IPS-20b (cell line): ENCODE results near the gene GYS2.

ENCODE experiments used
- H3K27ac ChIP-seq: one replicate; pipeline ENCODE4 v1.5.1; 2013; ENCODE audit warnings: low read length
- H3K27me3 ChIP-seq: 2 replicates; pipeline ENCODE4 v1.6.1; 2013; ENCODE audit warnings: mild to moderate bottlenecking, low read length, inconsistent platforms; ENCODE audit not compliant: insufficient read depth
- H3K36me3 ChIP-seq: 2 replicates; pipeline ENCODE4 v1.6.1; 2013; ENCODE audit warnings: low read depth, mild to moderate bottlenecking, inconsistent platforms, low read length, moderate library complexity; ENCODE audit not compliant: insufficient read depth
- H3K4me1 ChIP-seq: 2 replicates; pipeline ENCODE4 v1.6.1; 2013; ENCODE audit warnings: mild to moderate bottlenecking, control low read depth, inconsistent platforms, low read length, moderate library complexity; ENCODE audit not compliant: insufficient read depth
- H3K4me3 ChIP-seq: 2 replicates; pipeline ENCODE4 v1.5.1; 2013; ENCODE audit warnings: mild to moderate bottlenecking, low read length, inconsistent platforms
- H3K9ac ChIP-seq: 2 replicates; pipeline ENCODE4 v1.6.1; 2013; ENCODE audit warnings: low read depth, mild to moderate bottlenecking, inconsistent platforms, low read length, moderate library complexity
- H3K9me3 ChIP-seq: 2 replicates; pipeline ENCODE4 v1.6.1; 2013; ENCODE audit warnings: mild to moderate bottlenecking, low read depth, low read length, inconsistent platforms; ENCODE audit not compliant: insufficient read depth

Gene GYS2

GRCh38 chr12:21634245-21634644 is 29.6 kb upstream of the GYS2 start:
- peaks cover 61% of the 10 kb centered on the region for H3K36me3 ChIP-seq
- no peaks in the 10 kb centered on the region for H3K27me3 ChIP-seq
- no peaks in the 10 kb centered on the region for H3K4me1 ChIP-seq
- H3K27ac ChIP-seq = no peak overlapping the region
- H3K9me3 ChIP-seq = no peaks in the 10 kb centered on the region
- no peak overlapping the region for H3K4me3 ChIP-seq
- H3K9ac ChIP-seq = no peak overlapping the region

DNA sequence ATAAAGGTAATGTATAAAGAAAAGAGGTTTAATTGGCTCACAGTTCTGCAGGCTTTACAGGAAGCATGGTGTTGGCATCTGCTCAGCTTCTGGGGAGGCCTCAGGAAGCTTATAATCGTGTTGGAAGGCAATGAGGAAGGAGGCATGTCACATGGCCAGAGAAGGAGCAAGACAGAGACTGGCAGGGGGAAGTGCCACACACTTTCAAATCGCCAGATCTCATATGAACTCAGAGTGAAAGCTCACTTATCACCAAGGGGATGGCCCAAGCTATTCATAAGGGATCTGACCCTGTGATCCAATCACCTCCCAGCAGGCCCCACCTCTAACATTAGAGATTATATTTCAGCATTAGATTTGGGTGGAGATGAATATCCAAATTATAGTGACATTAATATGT is 26.7 kb upstream of the GYS2 start:
- H3K36me3 ChIP-seq = peaks cover 33% of the 10 kb centered on the region
- no peaks in the 10 kb centered on the region for H3K4me1 ChIP-seq
- no peak overlapping the region for H3K9ac ChIP-seq
- no peak overlapping the region for H3K27ac ChIP-seq
- no peaks in the 10 kb centered on the region for H3K27me3 ChIP-seq
- H3K9me3 ChIP-seq = no peaks in the 10 kb centered on the region
- no peak overlapping the region for H3K4me3 ChIP-seq

- peaks cover 5% of the 10 kb centered on the region; the same call in 1 of the 2 replicates for H3K36me3 ChIP-seq
- H3K4me3 ChIP-seq = no peak overlapping the region
- H3K4me1 ChIP-seq = no peaks in the 10 kb centered on the region
- no peak overlapping the region for H3K9ac ChIP-seq
- H3K9me3 ChIP-seq = no peaks in the 10 kb centered on the region
- no peaks in the 10 kb centered on the region for H3K27me3 ChIP-seq
- H3K27ac ChIP-seq = no peak overlapping the region
These were observed 23.3 kb upstream of the GYS2 start for GRCh38 chr12:21627924-21628323.

- Histone ChIP-seq H3K27ac (no peak overlapping the region), H3K4me3 (no peak overlapping the region)
These were observed 13.9 kb upstream of the GYS2 start for GRCh38 chr12:21618566-21618965.

DNA sequence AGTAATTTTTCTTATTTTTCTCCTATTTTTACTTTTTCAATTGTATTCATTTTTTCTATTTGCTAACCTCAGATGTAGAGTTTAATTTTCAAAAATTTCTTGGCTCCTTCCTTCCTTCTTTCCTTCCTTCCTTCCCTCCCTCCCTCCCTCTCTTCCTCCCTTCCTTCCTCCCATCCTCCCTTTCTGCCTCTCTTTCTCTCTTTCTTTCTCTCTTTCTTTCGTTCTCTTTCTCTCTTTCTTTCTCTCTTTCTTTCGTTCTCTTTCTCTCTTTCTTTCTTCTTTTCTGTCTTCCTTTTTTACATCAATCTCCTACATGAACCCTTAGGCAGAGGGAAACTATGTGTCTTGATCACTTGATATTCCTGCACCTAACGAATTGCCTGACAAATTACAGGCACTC is 12.4 kb upstream of the GYS2 start:
- no peaks in the 10 kb centered on the region for H3K36me3 ChIP-seq
- H3K27me3 ChIP-seq = no peaks in the 10 kb centered on the region
- no peaks in the 10 kb centered on the region for H3K9me3 ChIP-seq
- no peaks in the 10 kb centered on the region for H3K4me1 ChIP-seq
- H3K9ac ChIP-seq = no peak overlapping the region
- H3K4me3 ChIP-seq = no peak overlapping the region
- H3K27ac ChIP-seq = no peak overlapping the region

More at GRCh38 chr12:21618566-21618965, 13.9 kb upstream of the GYS2 start:
- no peaks in the 10 kb centered on the region for H3K27me3 ChIP-seq
- no peak overlapping the region for H3K9ac ChIP-seq
- H3K9me3 ChIP-seq = no peaks in the 10 kb centered on the region
- H3K36me3 ChIP-seq = no peaks in the 10 kb centered on the region
- H3K4me1 ChIP-seq = no peaks in the 10 kb centered on the region

DNA sequence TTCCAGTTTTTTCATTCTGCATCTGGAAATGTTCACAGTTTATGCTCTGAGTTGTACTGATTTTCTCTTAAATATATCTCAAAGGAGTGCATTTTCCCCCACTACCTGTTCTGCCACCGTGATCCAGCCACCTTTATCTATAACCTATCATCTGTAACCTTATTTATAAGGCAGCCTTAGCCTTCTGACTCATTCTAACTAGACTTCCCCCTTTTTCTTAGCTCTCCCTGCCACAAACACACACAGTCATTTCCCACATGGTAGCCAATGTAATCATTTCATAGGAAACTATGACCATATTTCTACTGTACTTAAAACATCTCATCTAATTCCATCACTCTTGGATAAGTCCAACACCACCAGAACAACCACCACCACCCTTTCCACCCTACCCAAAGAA is 10.8 kb upstream of the GYS2 start:
- Histone ChIP-seq H3K9ac (no peak overlapping the region), H3K27ac (no peak overlapping the region), H3K27me3 (no peaks in the 10 kb centered on the region), H3K4me1 (no peaks in the 10 kb centered on the region), H3K9me3 (no peaks in the 10 kb centered on the region), H3K36me3 (no peaks in the 10 kb centered on the region), H3K4me3 (no peak overlapping the region)

DNA sequence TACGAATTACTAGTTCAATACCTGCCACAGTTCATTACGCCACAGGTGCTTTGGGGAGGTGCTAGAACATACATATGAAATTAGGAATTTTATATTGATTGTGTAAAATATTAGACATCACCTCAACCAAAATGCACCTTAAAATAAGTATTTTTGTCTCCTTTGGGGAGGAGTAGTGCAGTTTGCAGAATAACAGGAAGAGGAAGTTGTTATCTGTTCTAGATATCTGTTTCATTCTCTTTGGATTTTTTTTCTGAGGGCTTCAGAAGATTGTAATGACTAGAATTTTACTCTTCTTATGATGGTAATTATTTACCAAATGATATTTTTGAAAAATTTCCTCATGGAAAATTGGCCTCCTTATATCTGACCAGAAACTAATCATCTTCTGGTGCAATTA is 9.9 kb upstream of the GYS2 start:
- no peaks in the 10 kb centered on the region for H3K27me3 ChIP-seq
- H3K9ac ChIP-seq = no peak overlapping the region
- no peak overlapping the region for H3K4me3 ChIP-seq
- no peak overlapping the region for H3K27ac ChIP-seq
- no peaks in the 10 kb centered on the region for H3K36me3 ChIP-seq
- no peaks in the 10 kb centered on the region for H3K9me3 ChIP-seq
- no peaks in the 10 kb centered on the region for H3K4me1 ChIP-seq

GRCh38 chr12:21613931-21614330 is 9.3 kb upstream of the GYS2 start:
- Histone ChIP-seq H3K4me3 (no peak overlapping the region), H3K4me1 (no peaks in the 10 kb centered on the region), H3K27ac (no peak overlapping the region), H3K9me3 (no peaks in the 10 kb centered on the region), H3K9ac (no peak overlapping the region), H3K27me3 (no peaks in the 10 kb centered on the region), H3K36me3 (no peaks in the 10 kb centered on the region)

DNA sequence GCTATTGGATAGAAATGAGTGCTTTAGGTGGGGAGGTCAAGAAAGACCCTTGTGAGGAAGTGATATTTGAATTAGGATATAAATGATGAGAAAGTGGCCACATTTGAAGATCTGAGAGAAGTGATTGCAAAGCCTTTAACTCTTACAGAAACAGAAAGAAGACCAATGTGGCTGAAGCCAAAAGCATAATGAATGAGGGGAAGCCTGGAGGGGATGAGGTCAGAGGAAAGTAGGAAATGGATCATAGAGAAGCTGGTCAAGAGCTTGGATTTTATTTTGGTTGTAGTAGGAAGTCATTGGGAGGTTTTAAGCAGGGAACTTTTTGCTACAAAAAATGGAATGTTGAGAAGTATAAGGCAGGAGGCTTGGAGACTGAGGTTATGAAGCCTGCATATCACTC is 3.5 kb upstream of the GYS2 start:
- H3K9ac ChIP-seq = no peak overlapping the region
- H3K4me3 ChIP-seq = no peak overlapping the region
- no peaks in the 10 kb centered on the region for H3K4me1 ChIP-seq
- H3K27me3 ChIP-seq = no peaks in the 10 kb centered on the region
- no peak overlapping the region for H3K27ac ChIP-seq
- no peaks in the 10 kb centered on the region for H3K36me3 ChIP-seq
- H3K9me3 ChIP-seq = no peaks in the 10 kb centered on the region

DNA sequence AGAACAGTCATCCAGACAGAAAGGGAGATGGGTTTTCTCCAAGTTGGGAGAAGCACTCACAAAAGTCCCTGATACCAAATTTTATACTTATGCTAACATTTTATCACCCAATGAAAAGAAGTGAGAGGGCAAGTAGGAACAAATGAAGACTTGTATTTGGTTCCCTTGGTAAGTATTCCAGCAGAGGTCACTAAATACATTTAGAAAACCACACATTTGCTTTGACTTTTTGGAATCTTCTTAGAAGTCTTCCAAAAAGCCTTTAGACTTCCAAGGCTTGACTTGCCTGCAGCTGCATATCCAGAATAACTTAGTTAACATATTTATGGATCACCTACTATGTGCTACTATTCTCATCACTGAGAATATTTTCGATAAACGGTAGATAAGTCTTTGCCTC is 3.1 kb upstream of the GYS2 start:
- H3K36me3 ChIP-seq = no peaks in the 10 kb centered on the region
- H3K9me3 ChIP-seq = no peaks in the 10 kb centered on the region
- H3K9ac ChIP-seq = no peak overlapping the region
- H3K4me1 ChIP-seq = no peaks in the 10 kb centered on the region
- no peak overlapping the region for H3K27ac ChIP-seq
- H3K4me3 ChIP-seq = no peak overlapping the region
- H3K27me3 ChIP-seq = no peaks in the 10 kb centered on the region

DNA sequence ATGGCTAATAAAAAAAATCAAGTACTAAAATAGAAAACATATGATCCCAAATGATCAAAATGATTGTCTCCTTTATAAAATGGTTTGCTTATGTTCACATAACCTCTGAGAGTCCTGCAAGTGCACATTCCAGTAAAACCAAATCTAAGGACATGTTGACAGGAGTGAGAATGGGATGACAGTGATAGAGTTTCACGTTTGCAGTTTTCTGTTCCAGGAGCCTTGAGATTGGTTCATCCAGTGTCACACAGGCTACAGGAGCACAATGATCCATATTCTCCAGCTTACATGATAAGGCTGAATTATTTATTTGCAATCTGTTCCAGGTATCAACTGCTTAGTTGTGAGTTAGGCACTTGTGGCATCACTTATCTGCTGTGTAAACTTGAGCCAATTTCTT is 1.5 kb upstream of the GYS2 start:
- H3K27ac ChIP-seq = no peak overlapping the region
- no peaks in the 10 kb centered on the region for H3K27me3 ChIP-seq
- no peaks in the 10 kb centered on the region for H3K9me3 ChIP-seq

DNA sequence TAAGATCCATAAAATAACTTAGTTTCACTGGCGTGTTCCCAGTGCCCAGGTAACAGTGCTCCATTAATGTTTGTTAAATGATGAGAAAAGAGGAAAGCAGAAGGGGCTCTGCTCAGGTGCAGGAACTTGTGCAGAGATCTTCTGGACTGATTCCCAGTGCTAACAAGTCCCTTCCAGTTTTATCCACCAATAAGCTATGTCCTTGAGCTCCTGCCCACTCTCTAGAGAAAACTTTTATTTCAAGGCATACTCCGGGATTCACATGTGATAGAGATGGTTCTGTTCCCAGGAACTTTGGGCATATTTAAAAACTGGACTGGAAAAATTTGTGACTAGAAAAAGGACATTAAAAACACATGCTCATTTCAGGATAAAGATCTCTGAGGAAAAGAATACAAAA is 1.9 kb downstream of the GYS2 start:
- Histone ChIP-seq H3K36me3 (no peaks in the 10 kb centered on the region), H3K27ac (no peak overlapping the region), H3K9me3 (no peaks in the 10 kb centered on the region), H3K9ac (no peak overlapping the region), H3K27me3 (no peaks in the 10 kb centered on the region), H3K4me1 (no peaks in the 10 kb centered on the region), H3K4me3 (no peak overlapping the region)

More for the DNA sequence above, 1.5 kb upstream of the GYS2 start:
- Histone ChIP-seq H3K4me1 (no peaks in the 10 kb centered on the region), H3K36me3 (no peaks in the 10 kb centered on the region), H3K9ac (no peak overlapping the region), H3K4me3 (no peak overlapping the region)

GRCh38 chr12:21600196-21600595 is 4.5 kb downstream of the GYS2 start:
- Histone ChIP-seq H3K9ac (no peak overlapping the region), H3K4me1 (peaks cover 2% of the 10 kb centered on the region; the same call in 1 of the 2 replicates), H3K36me3 (no peaks in the 10 kb centered on the region), H3K4me3 (no peak overlapping the region), H3K9me3 (no peaks in the 10 kb centered on the region), H3K27ac (no peak overlapping the region), H3K27me3 (no peaks in the 10 kb centered on the region)
